LoVo (cell line): ENCODE data around the gene GASK1A.
"Not testable (repeated sequence)": the region's sequence is repeated elsewhere in the genome, so short reads cannot be mapped to it uniquely, and the experiment has no call there.

Experiments
- DNase-seq: peaks from one replicate; pipeline ENCODE4 v3.0.0-alpha.2; 2016; ENCODE audit warnings: low spot score

Gene GASK1A

DNA sequence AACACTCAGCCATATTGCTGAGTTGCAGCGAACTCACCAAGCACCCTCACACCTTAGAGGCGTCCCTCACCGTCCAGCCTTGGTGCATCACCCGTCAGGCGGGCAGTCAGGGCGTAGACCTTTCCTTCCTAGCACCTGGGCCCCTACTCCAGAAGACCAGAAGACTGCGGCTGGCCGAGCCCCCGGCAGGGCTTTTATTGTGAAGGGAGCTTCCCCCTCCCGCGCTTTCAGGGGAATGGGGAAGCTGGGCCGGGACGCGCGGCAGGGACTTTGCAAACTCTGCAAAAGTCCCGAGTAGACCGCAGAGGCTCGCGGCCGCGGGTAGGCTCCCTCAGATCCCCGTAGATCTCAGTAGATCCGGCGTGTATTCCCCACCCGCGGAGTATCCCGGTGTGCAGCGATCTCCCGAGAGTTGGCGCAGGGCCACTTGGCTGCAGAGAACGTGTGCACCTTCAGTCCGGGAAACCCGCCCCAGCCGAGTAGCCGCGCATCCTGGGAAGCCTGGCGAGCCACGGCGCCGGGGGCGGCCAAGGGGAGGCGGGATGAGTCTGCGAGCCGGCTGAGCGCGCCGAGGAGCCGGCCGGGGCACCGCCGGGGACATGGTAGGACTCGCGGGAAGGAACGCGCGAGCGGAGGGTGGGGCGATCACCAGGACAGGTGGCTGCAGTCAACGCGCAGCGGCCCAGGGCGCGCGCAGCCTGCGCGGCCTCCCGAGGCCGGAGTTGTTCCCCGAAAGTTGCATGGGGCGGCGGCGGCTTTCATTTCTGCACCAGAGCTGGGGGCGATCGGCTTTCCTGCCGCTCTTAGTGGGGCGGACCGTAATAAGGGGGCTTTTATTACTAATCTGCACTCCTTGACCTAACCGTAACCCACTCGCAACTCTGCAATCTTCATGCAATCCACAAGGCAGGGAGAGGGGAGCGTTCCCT, at the start of gene GASK1A:
Gene GASK1A, plus strand, starts transcription at position 268 of the 929 bp plus-strand sequence. Its CDS starts 332 bp downstream, at position 600.
- no peak for DNase-seq

DNA sequence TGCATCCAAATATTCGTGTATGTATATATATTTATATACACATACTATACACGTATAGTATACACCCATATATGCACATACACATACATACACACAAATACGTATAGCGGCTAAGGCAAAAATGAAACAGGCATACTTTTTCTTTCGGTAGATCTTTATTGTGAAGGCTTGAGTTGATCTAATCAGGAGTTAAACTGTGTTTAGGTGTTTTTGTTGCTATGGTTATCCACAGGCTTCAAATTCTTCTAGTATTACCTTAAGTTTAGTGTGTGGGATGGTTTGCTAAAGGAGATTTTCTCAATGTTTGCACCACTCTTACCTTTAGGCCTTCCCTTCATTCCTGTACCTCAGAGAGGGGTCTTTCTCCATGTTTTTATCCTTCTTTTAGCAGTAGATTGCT, 45.0 kb upstream of the GASK1A start:
- DNase-seq, result no peak

DNA sequence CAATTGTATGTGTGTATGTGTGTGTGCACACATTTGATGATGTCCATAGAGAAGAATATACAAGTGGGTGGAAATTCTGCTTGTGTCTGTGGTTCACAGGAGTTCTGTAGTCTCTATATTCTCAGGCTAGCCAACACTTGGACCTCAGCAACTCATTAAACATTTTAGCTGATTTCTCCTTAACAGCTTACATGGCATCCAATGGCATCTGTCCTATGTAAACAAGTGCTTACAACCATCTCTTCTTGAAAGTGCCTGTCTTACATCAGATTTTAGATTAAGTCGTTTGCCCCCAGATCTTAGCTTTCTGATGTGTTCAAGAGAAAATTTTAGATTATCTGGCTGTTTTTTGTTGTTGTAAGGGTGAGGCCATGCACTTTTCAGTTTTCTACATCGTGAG, 44.2 kb upstream of the GASK1A start:
- DNase-seq, result no peak

GRCh38 chr3:42935472-42935871, 43.6 kb upstream of the GASK1A start:
- DNase-seq, result no peak

- DNase-seq, result no peak
These were observed 42.7 kb upstream of the GASK1A start for GRCh38 chr3:42936157-42936981.

DNA sequence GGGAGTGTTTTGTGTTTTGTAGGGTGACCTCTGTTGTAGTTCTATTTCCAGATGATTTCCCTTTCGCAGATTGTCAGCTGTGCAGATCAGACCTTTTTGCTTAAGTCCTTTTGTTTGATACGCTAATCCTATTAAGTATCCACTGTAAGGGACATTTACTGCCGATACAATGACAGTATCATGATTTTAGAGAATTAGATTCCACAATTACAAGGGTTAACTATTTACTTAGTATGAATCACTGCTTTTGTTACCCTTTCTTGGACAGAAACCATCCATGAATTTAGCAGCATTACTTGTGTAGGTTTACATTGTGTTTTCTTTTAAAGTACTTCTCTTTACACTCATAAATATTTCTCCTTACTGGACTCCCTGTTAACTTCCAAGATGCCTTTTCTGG, 41.8 kb upstream of the GASK1A start:
- no peak for DNase-seq

DNA sequence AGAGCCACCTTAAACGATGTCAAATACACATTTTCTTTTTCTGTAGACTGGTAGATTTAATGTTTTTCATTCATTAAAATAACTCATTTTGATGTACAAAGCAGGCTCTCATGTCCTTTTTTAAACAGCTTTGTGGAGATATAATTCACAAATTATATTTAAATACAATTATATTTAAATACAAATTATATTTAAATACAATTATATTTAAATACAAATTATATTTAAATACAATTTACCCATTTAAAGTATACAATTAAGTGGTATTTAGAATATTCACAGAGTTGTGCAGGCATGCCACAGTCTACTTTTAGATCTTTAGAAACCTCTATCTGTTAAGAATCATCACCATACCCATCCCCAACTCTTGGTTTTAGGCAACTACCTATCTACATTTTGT, 36.4 kb upstream of the GASK1A start:
- no peak for DNase-seq

DNA sequence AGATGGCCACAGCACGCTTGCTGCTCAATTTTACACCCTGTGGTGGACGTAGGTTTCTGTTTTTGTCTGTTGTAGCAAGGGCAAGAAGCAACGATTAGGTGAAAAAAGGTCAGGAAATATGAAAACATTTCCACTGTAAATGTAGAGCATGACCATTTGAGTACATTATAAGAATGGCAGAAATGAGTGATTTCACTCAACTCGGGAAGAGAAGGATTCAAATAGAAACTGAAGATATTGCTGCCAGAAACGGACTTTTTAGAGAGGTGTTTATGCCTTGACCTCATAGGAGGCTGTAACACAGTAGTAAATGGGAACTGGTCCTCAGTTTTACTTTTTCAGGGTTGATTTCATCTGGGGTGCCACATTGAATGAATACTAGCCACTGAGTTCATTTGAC, 33.1 kb upstream of the GASK1A start:
- no peak for DNase-seq

DNA sequence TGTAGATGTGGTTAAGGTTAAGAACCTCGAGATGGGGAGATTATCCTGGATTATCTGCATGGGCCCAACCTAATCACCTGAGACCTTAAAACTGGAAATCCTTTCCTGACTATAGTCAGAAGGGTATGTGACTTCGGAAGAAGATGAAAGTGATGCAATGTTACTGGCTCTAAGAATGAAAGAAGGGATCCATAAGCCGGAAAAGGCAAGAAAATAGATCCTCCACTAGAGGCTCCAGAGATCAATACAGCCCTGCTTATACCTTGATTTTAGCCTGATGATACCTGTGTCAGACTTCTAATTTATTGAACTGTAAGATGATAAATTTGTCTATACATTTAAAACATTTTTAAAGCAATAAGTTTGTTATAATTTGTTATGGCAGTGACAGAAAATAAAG, 21.5 kb upstream of the GASK1A start:
- DNase-seq, result no peak

- DNase-seq, result no peak
These were observed 18.8 kb upstream of the GASK1A start for GRCh38 chr3:42960282-42960681.

DNA sequence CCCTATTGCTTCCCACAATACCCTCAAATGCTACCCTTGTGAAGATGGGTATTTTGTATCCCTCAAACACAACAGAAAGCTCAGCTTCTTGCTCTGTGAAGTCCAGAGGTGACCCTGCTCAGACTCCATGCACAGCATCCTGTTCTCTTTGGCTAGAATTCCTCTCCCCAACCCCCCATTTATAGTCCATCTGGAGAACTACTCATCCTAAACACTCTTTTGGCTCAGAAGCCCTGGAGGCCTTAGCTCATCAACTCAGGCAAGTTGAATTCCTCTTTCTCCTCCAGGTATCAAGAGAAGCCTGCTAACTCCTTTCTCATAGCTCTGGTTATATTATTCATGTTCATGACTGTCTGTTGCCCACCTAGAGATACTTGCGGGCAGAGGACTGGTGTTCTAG, 18.3 kb upstream of the GASK1A start:
- DNase-seq, result no peak

GRCh38 chr3:42961633-42962032, 17.5 kb upstream of the GASK1A start:
- peak; percentile 39 for DNase-seq

DNA sequence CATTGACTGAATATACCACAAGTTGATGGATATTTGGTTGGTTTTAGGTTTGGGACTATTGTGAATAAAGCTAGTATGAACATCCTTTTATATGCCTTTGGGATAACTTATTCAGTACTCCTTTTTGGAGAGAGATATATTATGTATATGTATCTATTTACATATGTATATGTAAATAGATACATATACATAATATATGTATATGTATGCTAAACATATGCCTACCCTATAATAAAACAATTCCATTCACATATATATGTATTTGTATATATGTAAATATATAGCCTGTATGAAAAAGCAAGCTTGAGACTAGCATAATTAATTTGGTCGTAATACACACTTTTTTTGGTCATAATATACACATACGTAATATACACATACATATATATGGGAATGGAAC, 15.8 kb upstream of the GASK1A start:
- DNase-seq, result no peak

GRCh38 chr3:42964266-42964665, 14.8 kb upstream of the GASK1A start:
- no peak for DNase-seq

DNA sequence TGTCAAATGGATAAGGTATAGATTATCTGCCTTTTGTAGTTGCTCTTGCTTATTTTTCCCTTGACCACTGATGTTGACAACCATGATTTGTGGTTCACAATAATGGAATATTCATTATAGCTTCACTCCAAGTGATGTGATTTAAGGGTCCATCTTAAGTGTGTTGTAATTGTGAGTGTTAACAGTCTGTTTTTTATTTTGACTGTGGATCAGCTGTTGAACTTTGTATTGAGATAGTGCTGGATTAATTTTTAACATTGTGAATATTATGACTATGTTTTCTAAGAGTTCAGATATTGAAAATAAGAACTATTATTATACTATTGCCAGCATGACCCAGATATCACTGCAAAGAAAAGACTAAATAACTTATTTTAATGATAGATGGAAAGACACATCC, 8.6 kb upstream of the GASK1A start:
- no peak for DNase-seq

GRCh38 chr3:42970976-42971772, 7.9 kb upstream of the GASK1A start:
- no peak for DNase-seq

DNA sequence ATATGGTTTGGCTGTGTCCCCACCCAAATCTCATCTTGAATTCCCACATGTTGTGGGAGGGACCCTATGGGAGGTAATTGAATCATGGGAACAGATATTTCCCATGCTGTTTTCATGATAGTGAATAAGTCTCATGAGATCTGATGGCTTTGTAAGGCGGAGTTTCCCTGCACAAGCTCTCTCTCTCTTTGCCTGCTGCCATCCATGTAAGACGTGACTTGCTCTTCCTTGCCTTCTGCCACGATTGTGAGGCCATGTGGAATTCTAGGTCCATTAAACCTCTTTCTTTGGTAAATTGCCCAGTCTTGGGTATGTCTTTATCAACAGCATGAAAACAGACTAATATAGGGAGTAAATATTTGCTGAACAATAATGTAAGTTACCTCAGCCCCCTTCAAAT, 4.2 kb upstream of the GASK1A start:
- DNase-seq, result not testable (repeated sequence)

DNA sequence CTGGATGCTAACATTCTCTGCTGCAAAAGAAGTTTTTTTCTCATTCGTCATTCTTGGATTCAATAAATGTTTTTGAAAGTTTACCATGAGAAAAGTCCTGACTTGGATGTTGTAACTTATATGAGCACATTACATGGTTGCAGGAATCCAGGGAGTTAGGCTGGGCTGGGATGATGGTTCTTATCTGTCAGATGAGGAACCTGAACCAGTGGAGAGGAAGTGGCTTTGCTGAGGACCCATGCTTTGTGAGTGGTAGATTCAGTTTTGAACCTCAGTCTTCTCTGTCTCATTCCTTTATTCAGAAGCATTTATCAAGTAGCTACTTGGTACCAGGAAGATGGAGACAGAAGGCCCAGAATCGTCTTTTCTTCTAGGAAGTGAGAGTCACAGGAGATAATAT, 3.7 kb upstream of the GASK1A start:
- DNase-seq, result no peak

DNA sequence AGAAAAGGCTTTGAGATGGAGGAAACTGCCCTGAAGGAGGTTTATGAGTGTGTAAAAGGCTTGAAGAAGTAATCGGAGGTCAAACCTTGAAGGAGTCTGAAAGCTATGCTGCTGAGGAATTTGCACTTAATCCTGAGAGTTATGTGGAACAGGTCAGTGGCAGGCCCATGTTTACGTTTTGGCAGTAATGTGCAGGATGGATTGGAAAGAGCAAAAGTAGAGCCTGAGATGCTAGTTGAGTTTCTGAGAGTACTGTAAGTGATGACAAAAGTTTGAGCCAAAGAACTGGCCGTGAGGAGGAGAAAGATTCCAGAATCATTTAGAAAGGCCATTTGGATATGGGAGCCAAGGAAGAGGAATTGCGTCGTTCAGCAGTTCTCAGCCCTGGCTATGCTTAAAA, 3.2 kb upstream of the GASK1A start:
- DNase-seq, result no peak

GRCh38 chr3:42980209-42980608, 1.1 kb downstream of the GASK1A start:
- no peak for DNase-seq

DNA sequence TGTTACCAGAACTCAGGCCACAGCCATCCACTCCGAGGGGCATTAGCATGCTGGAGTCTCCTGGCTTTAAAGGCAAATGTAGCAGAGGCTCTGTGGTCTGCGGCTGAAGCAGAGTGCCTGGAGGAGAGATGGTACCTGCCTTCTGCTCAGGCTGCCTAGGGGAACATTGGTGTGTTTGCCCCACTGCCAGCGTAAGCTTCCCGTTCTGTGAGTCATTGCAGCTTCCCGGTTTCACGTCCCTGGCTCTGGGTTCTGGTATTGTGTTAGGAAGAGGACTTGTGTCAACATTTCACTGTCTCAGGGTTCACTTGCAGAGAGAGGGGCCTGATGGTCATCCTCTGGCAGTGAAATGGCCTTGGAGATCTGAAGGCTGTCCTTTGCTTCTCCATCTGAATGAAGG, 1.8 kb downstream of the GASK1A start:
- no peak for DNase-seq

DNA sequence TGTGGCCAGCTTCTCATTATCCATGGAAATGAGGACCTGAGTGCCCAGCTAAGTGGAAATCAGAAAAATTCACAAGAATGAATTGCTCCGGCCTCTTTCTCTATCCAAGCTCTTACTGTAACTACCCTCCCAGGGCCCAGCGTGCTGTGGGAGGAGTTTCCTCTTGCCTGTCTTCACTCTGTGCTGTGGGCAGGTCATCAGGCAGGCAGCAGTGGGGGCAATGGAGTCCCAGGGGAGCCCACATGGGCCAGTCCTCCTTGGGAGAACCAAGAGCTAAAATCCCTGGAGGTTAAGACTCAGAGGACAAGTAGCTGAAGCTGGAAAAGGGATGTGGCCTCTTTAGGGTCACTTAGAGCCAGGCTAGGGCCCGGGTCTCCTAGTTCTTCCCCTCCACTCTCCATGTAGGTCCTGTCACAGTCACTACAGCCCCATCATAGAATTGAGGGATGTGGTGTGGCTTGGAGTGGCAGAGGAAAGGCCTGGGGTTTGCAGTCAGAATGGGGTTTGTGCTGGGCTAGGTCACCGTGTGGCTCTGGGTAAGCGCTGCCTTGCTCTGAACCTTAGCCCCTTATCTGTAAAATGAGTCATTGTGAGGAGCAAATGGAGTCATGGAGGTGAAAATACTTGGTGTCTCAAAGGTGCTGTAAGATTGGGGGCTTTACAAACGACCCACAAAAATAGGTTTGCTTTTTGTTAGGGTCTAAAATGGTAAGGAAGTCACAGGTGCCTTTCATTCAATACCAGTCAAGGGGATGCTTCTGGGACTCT, 3.7 kb downstream of the GASK1A start:
- no peak for DNase-seq
